ENCODE data around the gene NPAS4. TPM values are rescaled to one million over a fixed set of nuclear protein-coding genes. Genes with fewer than 3 reads are reported as not detected.

Gene NPAS4
- total and polyA plus RNA-seq, 9 of the 15 experiments (the other 6 are each of a cell fraction or from before 2014, with no cell fraction given): not detected

DNA sequence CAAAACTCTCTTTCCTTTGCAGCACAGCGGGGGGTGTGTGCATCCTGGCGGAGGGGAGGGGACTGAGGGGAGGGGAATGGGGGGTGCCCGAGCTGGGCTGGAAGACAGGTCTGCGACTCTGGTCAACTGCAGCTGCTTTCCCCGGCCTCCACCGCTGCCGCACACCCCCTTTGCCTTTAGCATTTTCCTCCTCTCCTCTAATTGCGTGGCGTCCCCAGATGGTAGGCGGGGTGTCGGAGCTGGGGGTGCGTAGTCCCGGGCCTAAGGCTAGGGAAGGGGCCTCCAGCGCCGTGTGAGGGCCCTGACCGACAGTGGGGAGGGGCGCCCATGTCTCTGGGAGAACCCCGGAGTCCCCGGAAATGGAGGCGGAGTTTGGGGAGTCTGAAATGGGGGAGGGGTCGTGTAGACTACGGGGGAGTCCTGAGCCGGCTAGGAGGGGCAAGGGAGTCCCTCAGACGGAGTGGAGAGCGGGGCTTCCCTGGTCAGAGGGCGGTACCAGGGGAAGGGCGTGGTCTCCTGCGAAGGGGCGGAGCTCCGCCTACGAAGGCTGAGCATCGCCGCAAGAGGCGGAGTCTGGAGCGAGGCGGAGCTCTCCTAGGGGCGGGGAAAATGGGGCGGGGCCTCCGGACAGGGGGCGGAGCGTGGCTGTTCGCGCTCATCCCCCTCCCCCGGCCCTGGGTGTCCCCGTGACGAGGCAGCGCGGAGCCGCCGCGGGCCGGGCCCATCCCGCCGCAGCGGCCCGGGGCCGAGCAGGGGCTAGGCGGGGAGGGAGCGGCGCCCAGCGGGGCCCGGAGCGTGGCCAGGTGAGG lies 45.6 kb downstream of the NPAS4 start, which contains the start of gene PELI3 (continued):
- TF ChIP-seq, protein P1, sequence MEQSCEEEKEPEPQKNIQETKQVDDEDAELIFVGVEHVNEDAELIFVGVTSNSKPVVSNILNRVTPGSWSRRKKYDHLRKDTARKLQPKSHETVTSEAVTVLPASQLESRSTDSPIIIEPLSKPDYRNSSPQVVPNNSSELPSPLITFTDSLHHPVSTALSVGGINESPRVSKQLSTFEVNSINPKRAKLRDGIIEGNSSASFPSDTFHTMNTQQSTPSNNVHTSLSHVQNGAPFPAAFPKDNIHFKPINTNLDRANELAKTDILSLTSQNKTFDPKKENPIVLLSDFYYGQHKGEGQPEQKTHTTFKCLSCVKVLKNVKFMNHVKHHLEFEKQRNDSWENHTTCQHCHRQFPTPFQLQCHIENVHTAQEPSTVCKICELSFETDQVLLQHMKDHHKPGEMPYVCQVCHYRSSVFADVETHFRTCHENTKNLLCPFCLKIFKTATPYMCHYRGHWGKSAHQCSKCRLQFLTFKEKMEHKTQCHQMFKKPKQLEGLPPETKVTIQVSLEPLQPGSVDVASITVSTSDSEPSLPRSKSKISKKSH (CRISPR knock-in tag; IDR thresholded peaks at IDR 0.05): no peak
- no peak for TF ChIP-seq KDM4B (IDR thresholded peaks at IDR 0.05; ENCODE audit: borderline replicate concordance in 2 of 2, low read depth in 1 of 2)
- no peak for TF ChIP-seq ATF1 (CRISPR knock-in tag; IDR thresholded peaks at IDR 0.05)
- peak; percentile 51 for TF ChIP-seq ATF1 (tag; IDR thresholded peaks at IDR 0.05)
- no peak for TF ChIP-seq ZBTB8A (IDR thresholded peaks at IDR 0.05; ENCODE audit: partially characterized antibody)
- TF ChIP-seq ZNF780A (CRISPR knock-in tag; IDR thresholded peaks at IDR 0.05): no peak
- TF ChIP-seq ZNF75A (CRISPR knock-in tag; IDR thresholded peaks at IDR 0.05): no peak
- TF ChIP-seq, protein P2, sequence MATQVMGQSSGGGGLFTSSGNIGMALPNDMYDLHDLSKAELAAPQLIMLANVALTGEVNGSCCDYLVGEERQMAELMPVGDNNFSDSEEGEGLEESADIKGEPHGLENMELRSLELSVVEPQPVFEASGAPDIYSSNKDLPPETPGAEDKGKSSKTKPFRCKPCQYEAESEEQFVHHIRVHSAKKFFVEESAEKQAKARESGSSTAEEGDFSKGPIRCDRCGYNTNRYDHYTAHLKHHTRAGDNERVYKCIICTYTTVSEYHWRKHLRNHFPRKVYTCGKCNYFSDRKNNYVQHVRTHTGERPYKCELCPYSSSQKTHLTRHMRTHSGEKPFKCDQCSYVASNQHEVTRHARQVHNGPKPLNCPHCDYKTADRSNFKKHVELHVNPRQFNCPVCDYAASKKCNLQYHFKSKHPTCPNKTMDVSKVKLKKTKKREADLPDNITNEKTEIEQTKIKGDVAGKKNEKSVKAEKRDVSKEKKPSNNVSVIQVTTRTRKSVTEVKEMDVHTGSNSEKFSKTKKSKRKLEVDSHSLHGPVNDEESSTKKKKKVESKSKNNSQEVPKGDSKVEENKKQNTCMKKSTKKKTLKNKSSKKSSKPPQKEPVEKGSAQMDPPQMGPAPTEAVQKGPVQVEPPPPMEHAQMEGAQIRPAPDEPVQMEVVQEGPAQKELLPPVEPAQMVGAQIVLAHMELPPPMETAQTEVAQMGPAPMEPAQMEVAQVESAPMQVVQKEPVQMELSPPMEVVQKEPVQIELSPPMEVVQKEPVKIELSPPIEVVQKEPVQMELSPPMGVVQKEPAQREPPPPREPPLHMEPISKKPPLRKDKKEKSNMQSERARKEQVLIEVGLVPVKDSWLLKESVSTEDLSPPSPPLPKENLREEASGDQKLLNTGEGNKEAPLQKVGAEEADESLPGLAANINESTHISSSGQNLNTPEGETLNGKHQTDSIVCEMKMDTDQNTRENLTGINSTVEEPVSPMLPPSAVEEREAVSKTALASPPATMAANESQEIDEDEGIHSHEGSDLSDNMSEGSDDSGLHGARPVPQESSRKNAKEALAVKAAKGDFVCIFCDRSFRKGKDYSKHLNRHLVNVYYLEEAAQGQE (IDR thresholded peaks at IDR 0.05; ENCODE audit: borderline replicate concordance): peak; percentile 58
- TF ChIP-seq, protein P2 (CRISPR knock-in tag; IDR thresholded peaks at IDR 0.05; ENCODE audit: low read depth): peak; percentile 53; the same call in 1 of the 2 replicates
- no peak for TF ChIP-seq FOSL1 (tag; conservative IDR thresholded peaks at IDR 0.05)
- no peak for TF ChIP-seq CEBPG (CRISPR knock-in tag; IDR thresholded peaks at IDR 0.05)
- no peak for TF ChIP-seq CEBPG (tag; conservative IDR thresholded peaks at IDR 0.05 in 1 of 2, IDR thresholded peaks at IDR 0.05 in 1 of 2)
- TF ChIP-seq, protein P3, sequence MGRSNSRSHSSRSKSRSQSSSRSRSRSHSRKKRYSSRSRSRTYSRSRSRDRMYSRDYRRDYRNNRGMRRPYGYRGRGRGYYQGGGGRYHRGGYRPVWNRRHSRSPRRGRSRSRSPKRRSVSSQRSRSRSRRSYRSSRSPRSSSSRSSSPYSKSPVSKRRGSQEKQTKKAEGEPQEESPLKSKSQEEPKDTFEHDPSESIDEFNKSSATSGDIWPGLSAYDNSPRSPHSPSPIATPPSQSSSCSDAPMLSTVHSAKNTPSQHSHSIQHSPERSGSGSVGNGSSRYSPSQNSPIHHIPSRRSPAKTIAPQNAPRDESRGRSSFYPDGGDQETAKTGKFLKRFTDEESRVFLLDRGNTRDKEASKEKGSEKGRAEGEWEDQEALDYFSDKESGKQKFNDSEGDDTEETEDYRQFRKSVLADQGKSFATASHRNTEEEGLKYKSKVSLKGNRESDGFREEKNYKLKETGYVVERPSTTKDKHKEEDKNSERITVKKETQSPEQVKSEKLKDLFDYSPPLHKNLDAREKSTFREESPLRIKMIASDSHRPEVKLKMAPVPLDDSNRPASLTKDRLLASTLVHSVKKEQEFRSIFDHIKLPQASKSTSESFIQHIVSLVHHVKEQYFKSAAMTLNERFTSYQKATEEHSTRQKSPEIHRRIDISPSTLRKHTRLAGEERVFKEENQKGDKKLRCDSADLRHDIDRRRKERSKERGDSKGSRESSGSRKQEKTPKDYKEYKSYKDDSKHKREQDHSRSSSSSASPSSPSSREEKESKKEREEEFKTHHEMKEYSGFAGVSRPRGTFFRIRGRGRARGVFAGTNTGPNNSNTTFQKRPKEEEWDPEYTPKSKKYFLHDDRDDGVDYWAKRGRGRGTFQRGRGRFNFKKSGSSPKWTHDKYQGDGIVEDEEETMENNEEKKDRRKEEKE (IDR thresholded peaks at IDR 0.05; ENCODE audit: borderline replicate concordance in 1 of 2, control insufficient read depth in 1 of 2, low read depth in 2 of 2, low read length in 1 of 2): no peak
- TF ChIP-seq ZNF717 (CRISPR knock-in tag; IDR thresholded peaks at IDR 0.05): no peak
